ENCODE data around the gene DEFB128. TPM values are rescaled to one million over a fixed set of nuclear protein-coding genes. Genes with fewer than 3 reads are reported as not detected.

The DEFB128 gene
- total and polyA plus RNA-seq, 2 of the 4 experiments (the other 2 are of a cell fraction) = not detected

GRCh38 chr20:221258-221830, 31.8 kb upstream of the DEFB128 start:
- BruUV-seq (replicated peaks) = no TSS peak
- H3K9me1 ChIP-seq (ENCODE audit: insufficient read depth, low read length) = no peaks in the 10 kb centered on the region
- CTCF ChIA-PET = no interaction called here

More at GRCh38 chr20:221258-221830, 31.8 kb upstream of the DEFB128 start:
- intact Hi-C loops (cut with micrococcal nuclease) = no loop called here
- no peak overlapping the region for H3K9ac ChIP-seq (ENCODE audit: low read depth, low read length)
- no CpG with 5 or more reads among the region's 1 CpG for WGBS, 2 experiments (ENCODE audit: extremely low coverage in 2 of 2, insufficient read length in 1 of 2)
- no peaks in the 10 kb centered on the region for H3K4me1 ChIP-seq (ENCODE audit: control insufficient read depth, insufficient read depth, low read length)
- no peak overlapping the region for H3K4me3 ChIP-seq (ENCODE audit: insufficient read depth, low read depth, low read length)
- no peak overlapping the region for H2AK5ac ChIP-seq (ENCODE audit: low read depth, low read length)
- no peak overlapping the region for H2AFZ ChIP-seq (replicated peaks; ENCODE audit: low read length, poor library complexity)
- no peak overlapping the region for H3K18ac ChIP-seq (ENCODE audit: low read depth, low read length)
- DNase-seq (no peak), ATAC-seq (ENCODE audit: low read depth) (no peak)
- no peak overlapping the region for H2AK9ac ChIP-seq (replicated peaks; ENCODE audit: low read depth, low read length, poor library complexity)
- H3K4me2 ChIP-seq (ENCODE audit: low read depth, low read length) = no peak overlapping the region
- H3K9me3 ChIP-seq (ENCODE audit: control insufficient read depth, insufficient read depth, low read length) = no peaks in the 10 kb centered on the region
- no peak overlapping the region for H4K8ac ChIP-seq (ENCODE audit: low read depth in 2 of 2, low read length in 2 of 2)
- no peak overlapping the region for H3K23ac ChIP-seq (ENCODE audit: low read depth, low read length)
- no peak overlapping the region for H4K91ac ChIP-seq (ENCODE audit: insufficient read depth, low read depth, low read length)
- POLR2A ChIA-PET (ENCODE audit: unreplicated experiment) = no interaction called here
- H2BK120ac ChIP-seq (ENCODE audit: low read depth, low read length) = no peak overlapping the region
- TF ChIP-seq ELK1 (IDR thresholded peaks at IDR 0.05; ENCODE audit: borderline replicate concordance, low read depth, low read length) = no peak
- no peak for TF ChIP-seq USF2 (IDR thresholded peaks at IDR 0.05; ENCODE audit: low read depth, low read length)
- TF ChIP-seq FOS (IDR thresholded peaks at IDR 0.05; ENCODE audit: low read depth, low read length) = no peak
- TF ChIP-seq RAD21 (IDR thresholded peaks at IDR 0.05; ENCODE audit: low read length) = no peak
- TF ChIP-seq MAFK (IDR thresholded peaks at IDR 0.05; ENCODE audit: low read depth, low read length) = no peak
- TF ChIP-seq POLR2A (IDR thresholded peaks at IDR 0.05; ENCODE audit: low read depth, low read length) = no peak
- no peak for TF ChIP-seq CEBPB (IDR thresholded peaks at IDR 0.05; ENCODE audit: low read depth, low read length)
- no peak for TF ChIP-seq NFE2L2 (IDR thresholded peaks at IDR 0.05; ENCODE audit: low read depth, low read length)
- TF ChIP-seq MAZ (IDR thresholded peaks at IDR 0.05; ENCODE audit: borderline replicate concordance, low read depth, low read length) = no peak
- TF ChIP-seq BHLHE40 (IDR thresholded peaks at IDR 0.05; ENCODE audit: low read depth, low read length) = no peak
- in situ Hi-C loops (cut with MboI; ENCODE audit: low sequenced_read_pairs) = no loop called here
- no peak overlapping the region for H3K4ac ChIP-seq (ENCODE audit: low read depth, low read length)
- H2BK5ac ChIP-seq (ENCODE audit: low read depth, low read length, poor library complexity, severe bottlenecking) = no peak overlapping the region
- H3K27me3 ChIP-seq (ENCODE audit: control insufficient read depth, insufficient read depth, low read length) = peaks cover 3% of the 10 kb centered on the region; the same call in 1 of the 2 replicates
- no peak overlapping the region for H3K14ac ChIP-seq (replicated peaks; ENCODE audit: low read depth, low read length)
- H4K5ac ChIP-seq (ENCODE audit: low read depth, low read length) = no peak overlapping the region
- H2BK20ac ChIP-seq (ENCODE audit: low read depth, low read length) = no peak overlapping the region
- no peaks in the 10 kb centered on the region for H4K20me1 ChIP-seq (ENCODE audit: insufficient read depth, low read length)
- H3K27ac ChIP-seq (ENCODE audit: insufficient read depth, low read length) = no peak overlapping the region
- H3K36me3 ChIP-seq (ENCODE audit: control insufficient read depth, insufficient read depth, low read length) = no peaks in the 10 kb centered on the region
- H3K79me1 ChIP-seq (ENCODE audit: low read depth in 1 of 2, low read length in 2 of 2) = no peaks in the 10 kb centered on the region
- H2BK15ac ChIP-seq (ENCODE audit: low read depth, low read length) = no peak overlapping the region
- no peak overlapping the region for H3K56ac ChIP-seq (ENCODE audit: extremely low read depth, insufficient read depth, low read length)
- dilution Hi-C loops (cut with HindIII; ENCODE audit: low sequenced_read_pairs, unreplicated experiment) = no loop called here
